Breast epithelium (tissue), 3 donors: ENCODE results near the gene PSG7.
"Not testable (repeated sequence)": the region's sequence is repeated elsewhere in the genome, so short reads cannot be mapped to it uniquely, and the experiment has no call there.

Experiments used
- CTCF ChIP-seq, 3 donors: fragments of 450-650 bp; IDR thresholded peaks; one replicate each; pipeline ENCODE4 v1.5.1; 2016 to 2017; ENCODE audit warnings: antibody characterized with exemption in 3 of 3, mild to moderate bottlenecking in 3 of 3, moderate library complexity in 3 of 3
- POLR2A ChIP-seq: fragments of 450-650 bp; IDR thresholded peaks from one replicate; pipeline ENCODE4 v1.6.1; 2016; ENCODE audit warnings: antibody characterized with exemption, mild to moderate bottlenecking, moderate library complexity
- POLR2AphosphoS5 ChIP-seq, 3 donors: sonication (generic); formaldehyde crosslinking; IDR thresholded peaks; one replicate each; pipeline ENCODE4 v1.6.1; 2017; ENCODE audit warnings: antibody characterized with exemption in 3 of 3

- TF ChIP-seq CTCF (IDR thresholded peaks at IDR 0.05); POLR2A; POLR2AphosphoS5 (IDR thresholded peaks at IDR 0.05): not testable (repeated sequence)
Observed at GRCh38 chr19:42899674-42900073, 37.3 kb downstream of the PSG7 start.
